CD4-positive, alpha-beta T cell treated with Interleukin-4 for 4 hours (primary cell): Measurements from ENCODE around the gene SAXO2.
"Not testable (repeated sequence)": the region's sequence is repeated elsewhere in the genome, so short reads cannot be mapped to it uniquely, and the experiment has no call there.

Experiments
- DNase-seq: peaks from one replicate; pipeline ENCODE4 v3.0.0-alpha.2; 2020

SAXO2 gene

GRCh38 chr15:82288202-82288601 is 25.6 kb downstream of the SAXO2 start:
- not testable (repeated sequence) for DNase-seq

- DNase-seq: no peak
Measured at GRCh38 chr15:82292271-82292670, 29.7 kb downstream of the SAXO2 start.

- no peak for DNase-seq
Measured at GRCh38 chr15:82294061-82294690, 31.6 kb downstream of the SAXO2 start.

- no peak for DNase-seq
Measured at GRCh38 chr15:82297546-82297945, 34.9 kb downstream of the SAXO2 start.

- DNase-seq: no peak
Measured at GRCh38 chr15:82298032-82298431, 35.4 kb downstream of the SAXO2 start.

- DNase-seq: peak; percentile 57
Measured at GRCh38 chr15:82298520-82298919, 35.9 kb downstream of the SAXO2 start.

- DNase-seq: not testable (repeated sequence)
Measured at GRCh38 chr15:82299511-82299914, 36.9 kb downstream of the SAXO2 start.

GRCh38 chr15:82300326-82300725 is 37.7 kb downstream of the SAXO2 start:
- not testable (repeated sequence) for DNase-seq

- DNase-seq: no peak
Measured at GRCh38 chr15:82300883-82301282, 38.3 kb downstream of the SAXO2 start.

- DNase-seq: no peak
Measured at GRCh38 chr15:82301296-82302016, 38.8 kb downstream of the SAXO2 start.

- DNase-seq: no peak
Measured at GRCh38 chr15:82303956-82304777, 41.5 kb downstream of the SAXO2 start.

- no peak for DNase-seq
Measured at GRCh38 chr15:82304778-82305090, 42.1 kb downstream of the SAXO2 start.

- DNase-seq: no peak
Measured at GRCh38 chr15:82305621-82306048, 43.0 kb downstream of the SAXO2 start.

GRCh38 chr15:82306791-82307713 is 44.4 kb downstream of the SAXO2 start:
- no peak for DNase-seq

GRCh38 chr15:82307714-82308081 is 45.1 kb downstream of the SAXO2 start:
- DNase-seq: no peak

GRCh38 chr15:82309802-82310201 is 47.2 kb downstream of the SAXO2 start:
- no peak for DNase-seq

- DNase-seq: not testable (repeated sequence)
Measured at GRCh38 chr15:82311321-82311720, 48.7 kb downstream of the SAXO2 start.

- no peak for DNase-seq
Measured at GRCh38 chr15:82312586-82313349, 50.1 kb downstream of the SAXO2 start.

- no peak for DNase-seq
Measured at GRCh38 chr15:82313446-82313845, 50.8 kb downstream of the SAXO2 start.

GRCh38 chr15:82313951-82314768 is 51.5 kb downstream of the SAXO2 start:
- not testable (repeated sequence) for DNase-seq
